ENCODE measurements around the gene MEGF6.

The MEGF6 gene

DNA sequence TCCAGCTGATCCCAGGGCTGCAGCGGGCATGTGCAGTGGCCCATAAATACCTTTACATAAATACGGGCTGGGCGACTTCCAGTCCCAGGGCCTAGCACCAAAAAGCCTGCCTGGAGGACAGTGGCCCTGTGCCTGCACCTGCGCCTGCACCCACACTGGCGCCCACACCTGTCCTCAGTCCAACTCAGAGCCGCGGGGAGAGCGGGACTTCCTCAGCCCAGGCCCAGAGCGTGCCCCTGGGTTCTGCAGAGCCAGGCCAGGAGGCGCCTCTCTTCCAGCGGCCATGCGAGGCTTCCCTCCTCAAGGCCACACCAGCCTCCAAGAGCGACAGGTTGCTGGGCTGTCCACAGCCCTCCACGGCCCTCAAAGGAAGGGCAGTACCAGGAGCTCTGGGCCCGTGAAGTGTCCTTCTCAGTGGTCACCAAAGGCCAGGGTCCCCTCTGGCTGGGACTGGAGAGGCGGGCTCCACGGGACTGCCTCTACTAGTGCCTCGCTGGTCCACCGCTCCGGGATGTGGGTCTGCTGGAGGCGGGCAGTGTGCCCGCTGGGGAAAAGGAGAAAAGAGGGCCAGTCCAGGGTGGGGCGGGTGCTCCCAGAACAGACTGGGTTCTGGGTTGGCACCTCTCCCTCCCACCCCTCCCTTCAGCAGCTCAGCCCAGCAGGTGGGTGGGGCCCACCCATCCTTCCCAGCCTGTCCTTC lies 121.1 kb downstream of the MEGF6 start:
- H3K9me3 ChIP-seq (ENCODE audit: low read depth, low read length): no peaks in the 10 kb centered on the region
- DNase-seq (ENCODE audit: low read depth, low spot score): no peak
- H3K36me3 ChIP-seq (ENCODE audit: insufficient read depth, low read length): no peaks in the 10 kb centered on the region
- H3K4me3 ChIP-seq: no peak overlapping the region
- no peak overlapping the region for H3K9ac ChIP-seq (ENCODE audit: insufficient read length)
- TF ChIP-seq FOXP2 (optimal IDR thresholded peaks at IDR 0.05; ENCODE audit: control extremely low read depth, extremely low read length, insufficient read depth) (no peak), EZH2 (IDR thresholded peaks at IDR 0.05) (no peak), POLR2AphosphoS5 (IDR thresholded peaks at IDR 0.05; ENCODE audit: borderline replicate concordance, low read depth, low read length) (no peak)
- no peak overlapping the region for H3K27ac ChIP-seq

DNA sequence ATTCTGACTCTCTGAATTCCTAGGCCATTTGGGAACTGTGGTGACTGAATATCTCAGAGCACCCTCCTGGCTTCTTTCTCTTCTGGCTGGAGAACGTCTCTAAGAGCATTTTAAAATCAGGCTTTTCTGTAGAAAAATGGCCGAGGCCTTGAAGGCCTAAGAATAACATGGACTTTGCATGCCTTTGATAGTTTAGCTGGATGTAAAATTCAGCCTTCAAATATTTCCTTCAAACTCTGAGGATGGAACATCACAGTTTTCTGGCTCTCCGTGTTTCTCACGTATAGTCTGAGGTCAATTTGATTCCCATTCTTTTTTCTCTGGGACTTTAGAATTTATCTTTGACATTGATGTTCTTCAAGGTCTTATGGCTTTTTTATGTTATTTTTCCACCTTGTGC lies 122.9 kb downstream of the MEGF6 start:
- H3K27ac ChIP-seq: no peak overlapping the region
- H3K4me3 ChIP-seq: no peak overlapping the region
- no peak overlapping the region for H3K9ac ChIP-seq (ENCODE audit: insufficient read length)
- H3K36me3 ChIP-seq (ENCODE audit: insufficient read depth, low read length): no peaks in the 10 kb centered on the region
- TF ChIP-seq POLR2AphosphoS5 (IDR thresholded peaks at IDR 0.05; ENCODE audit: borderline replicate concordance, low read depth, low read length) (no peak), EZH2 (IDR thresholded peaks at IDR 0.05) (no peak), FOXP2 (optimal IDR thresholded peaks at IDR 0.05; ENCODE audit: control extremely low read depth, extremely low read length, insufficient read depth) (no peak)
- no peaks in the 10 kb centered on the region for H3K9me3 ChIP-seq (ENCODE audit: low read depth, low read length)
- DNase-seq (ENCODE audit: low read depth, low spot score): no peak

DNA sequence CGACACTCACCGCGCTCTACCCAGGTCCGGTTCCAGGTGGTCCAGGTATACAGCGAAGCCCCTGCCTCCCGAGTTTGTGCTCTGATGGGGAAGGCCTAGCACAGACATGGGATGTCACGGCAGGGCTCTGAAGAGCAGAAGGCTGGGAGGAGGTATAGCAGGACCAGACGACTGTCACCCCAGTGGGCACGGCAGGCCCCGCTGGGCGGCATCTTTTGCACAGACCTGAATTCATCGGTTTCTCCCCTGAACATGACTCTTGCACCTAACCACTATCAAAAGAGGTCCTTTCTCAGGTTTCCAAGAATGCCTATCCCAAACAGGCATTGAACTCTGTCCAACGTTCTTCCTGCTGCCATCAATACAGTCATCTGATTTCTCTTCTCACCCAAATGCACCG lies 126.3 kb downstream of the MEGF6 start:
- H3K9ac ChIP-seq (ENCODE audit: insufficient read length): no peak overlapping the region
- DNase-seq (ENCODE audit: low read depth, low spot score): no peak
- no peaks in the 10 kb centered on the region for H3K36me3 ChIP-seq (ENCODE audit: insufficient read depth, low read length)
- H3K9me3 ChIP-seq (ENCODE audit: low read depth, low read length): no peaks in the 10 kb centered on the region
- no peak overlapping the region for H3K27ac ChIP-seq
- no peak overlapping the region for H3K4me3 ChIP-seq
- no peak for TF ChIP-seq FOXP2 (optimal IDR thresholded peaks at IDR 0.05; ENCODE audit: control extremely low read depth, extremely low read length, insufficient read depth)
- no peak for TF ChIP-seq POLR2AphosphoS5 (IDR thresholded peaks at IDR 0.05; ENCODE audit: borderline replicate concordance, low read depth, low read length)
- no peak for TF ChIP-seq EZH2 (IDR thresholded peaks at IDR 0.05)

DNA sequence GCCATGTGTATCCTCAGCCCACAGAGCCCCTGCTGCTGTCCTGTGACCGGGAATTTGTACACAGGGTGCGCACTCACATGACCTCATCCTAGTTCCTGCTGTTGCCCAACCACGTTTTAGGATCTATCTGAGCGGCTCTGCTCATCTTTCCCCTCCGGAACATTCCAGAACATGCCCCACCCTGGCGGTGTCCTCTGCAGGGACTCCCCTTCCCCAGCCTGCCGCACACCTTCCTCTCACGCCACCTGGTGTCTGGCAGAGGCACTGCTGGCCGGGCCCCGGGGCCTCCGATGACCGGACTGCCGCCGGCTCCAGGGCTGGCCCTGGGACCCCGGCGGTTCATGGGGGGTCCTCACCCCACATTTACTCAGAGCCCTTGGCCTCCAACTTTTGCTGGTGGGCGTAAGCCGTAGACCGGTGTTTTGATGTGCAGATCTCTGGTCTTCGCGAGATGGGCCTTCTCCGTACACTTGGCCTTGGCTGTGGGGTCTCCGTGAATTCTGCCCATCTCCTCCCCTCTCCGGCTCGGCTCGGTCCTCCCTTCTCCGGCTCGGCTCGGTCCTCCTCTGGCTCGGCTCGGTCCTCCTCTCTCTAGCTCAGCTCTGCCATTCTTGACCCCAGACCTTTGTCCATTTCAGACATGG lies 127.4 kb downstream of the MEGF6 start:
- no peak overlapping the region for H3K27ac ChIP-seq
- no peak overlapping the region for H3K9ac ChIP-seq (ENCODE audit: insufficient read length)
- no peak for DNase-seq (ENCODE audit: low read depth, low spot score)
- no peak overlapping the region for H3K4me3 ChIP-seq
- TF ChIP-seq FOXP2 (optimal IDR thresholded peaks at IDR 0.05; ENCODE audit: control extremely low read depth, extremely low read length, insufficient read depth): no peak
- no peak for TF ChIP-seq POLR2AphosphoS5 (IDR thresholded peaks at IDR 0.05; ENCODE audit: borderline replicate concordance, low read depth, low read length)
- TF ChIP-seq EZH2 (IDR thresholded peaks at IDR 0.05): no peak
- H3K9me3 ChIP-seq (ENCODE audit: low read depth, low read length): no peaks in the 10 kb centered on the region
- no peaks in the 10 kb centered on the region for H3K36me3 ChIP-seq (ENCODE audit: insufficient read depth, low read length)

DNA sequence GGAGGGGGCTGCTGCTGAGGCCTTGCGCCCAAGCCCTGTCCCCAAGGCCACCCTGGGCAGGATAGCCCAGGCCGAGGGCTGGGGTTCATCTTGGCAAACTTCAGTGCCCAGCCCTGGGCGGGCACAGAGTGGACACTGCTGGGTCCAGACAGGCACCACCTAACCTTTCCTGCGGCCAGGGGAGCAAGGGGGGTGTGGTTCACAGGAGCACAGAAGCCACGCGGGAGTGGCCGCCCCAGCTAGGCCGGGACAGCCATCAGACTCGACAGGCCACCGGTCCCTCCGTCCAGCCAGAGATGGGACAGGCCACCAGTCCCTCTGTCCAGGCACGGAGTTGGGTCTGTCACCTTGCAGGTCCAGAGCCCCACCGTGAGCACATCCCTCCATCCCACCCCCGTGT lies 127.9 kb downstream of the MEGF6 start:
- H3K4me3 ChIP-seq: no peak overlapping the region
- H3K9ac ChIP-seq (ENCODE audit: insufficient read length): no peak overlapping the region
- TF ChIP-seq EZH2 (IDR thresholded peaks at IDR 0.05) (no peak), POLR2AphosphoS5 (IDR thresholded peaks at IDR 0.05; ENCODE audit: borderline replicate concordance, low read depth, low read length) (no peak), FOXP2 (optimal IDR thresholded peaks at IDR 0.05; ENCODE audit: control extremely low read depth, extremely low read length, insufficient read depth) (no peak)
- no peak overlapping the region for H3K27ac ChIP-seq
- H3K36me3 ChIP-seq (ENCODE audit: insufficient read depth, low read length): no peaks in the 10 kb centered on the region
- no peak for DNase-seq (ENCODE audit: low read depth, low spot score)
- H3K9me3 ChIP-seq (ENCODE audit: low read depth, low read length): no peaks in the 10 kb centered on the region

DNA sequence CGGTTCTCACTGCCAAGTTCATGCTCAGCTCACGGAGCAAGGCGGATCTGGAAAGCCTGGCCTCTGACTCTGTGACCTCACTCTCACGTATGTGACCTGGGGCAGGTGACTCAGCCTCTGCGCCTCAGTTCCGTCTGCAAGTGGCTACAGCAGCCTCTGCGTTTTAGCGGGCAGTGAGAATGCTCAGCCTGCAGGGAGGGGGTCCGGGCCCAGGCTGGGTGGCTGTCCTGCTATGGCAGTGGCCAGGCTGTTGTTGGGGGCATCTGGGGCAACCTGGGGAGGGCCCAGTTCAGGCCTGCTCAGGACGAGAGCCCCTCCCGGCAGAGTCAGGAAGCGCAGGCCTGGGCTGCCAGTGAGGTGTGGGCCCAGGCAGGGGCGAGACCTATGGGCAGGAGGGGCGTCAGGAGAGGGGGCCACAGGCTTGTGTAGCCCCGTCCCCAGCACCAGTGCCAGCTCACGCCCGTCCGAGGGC lies 128.9 kb downstream of the MEGF6 start:
- Histone ChIP-seq H3K9me3 (ENCODE audit: low read depth, low read length) (no peaks in the 10 kb centered on the region), H3K27ac (no peak overlapping the region), H3K36me3 (ENCODE audit: insufficient read depth, low read length) (no peaks in the 10 kb centered on the region)

DNA sequence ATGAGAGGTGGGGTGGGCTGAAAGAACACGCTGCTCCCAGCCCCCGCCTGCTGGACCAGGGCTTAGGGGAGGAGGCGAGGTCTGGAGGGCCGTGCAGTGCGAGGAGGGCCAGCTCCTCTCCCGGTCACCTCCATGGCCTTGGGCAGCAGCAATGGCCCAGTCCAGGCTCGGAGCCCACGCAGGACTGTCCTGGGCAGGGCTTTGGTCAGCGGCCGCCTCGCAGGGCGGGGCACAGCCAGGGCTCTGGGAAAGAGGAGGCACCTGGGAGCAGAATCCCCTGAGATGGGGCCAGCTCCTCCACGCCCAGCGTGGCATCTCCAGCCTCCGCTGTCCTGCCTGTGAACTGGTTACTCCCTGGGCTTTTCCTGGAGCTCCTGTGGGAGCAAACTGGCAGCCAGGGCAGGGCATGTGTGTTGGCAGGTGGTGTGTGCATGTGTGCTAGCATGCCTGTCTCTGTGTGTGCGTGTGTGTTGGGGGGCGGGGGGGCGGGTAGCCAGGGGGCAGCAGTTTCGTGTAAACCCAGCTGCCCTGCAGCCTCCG lies 129.4 kb downstream of the MEGF6 start:
- no peak overlapping the region for H3K9ac ChIP-seq (ENCODE audit: insufficient read length)
- no peaks in the 10 kb centered on the region for H3K9me3 ChIP-seq (ENCODE audit: low read depth, low read length)
- H3K36me3 ChIP-seq (ENCODE audit: insufficient read depth, low read length): no peaks in the 10 kb centered on the region
- no peak overlapping the region for H3K4me3 ChIP-seq
- no peak overlapping the region for H3K27ac ChIP-seq
- no peak for DNase-seq (ENCODE audit: low read depth, low spot score)
- no peak for TF ChIP-seq FOXP2 (optimal IDR thresholded peaks at IDR 0.05; ENCODE audit: control extremely low read depth, extremely low read length, insufficient read depth)
- no peak for TF ChIP-seq POLR2AphosphoS5 (IDR thresholded peaks at IDR 0.05; ENCODE audit: borderline replicate concordance, low read depth, low read length)
- TF ChIP-seq EZH2 (IDR thresholded peaks at IDR 0.05): no peak

More for the DNA sequence above, 128.9 kb downstream of the MEGF6 start:
- no peak for DNase-seq (ENCODE audit: low read depth, low spot score)
- Histone ChIP-seq H3K4me3 (no peak overlapping the region), H3K9ac (ENCODE audit: insufficient read length) (no peak overlapping the region)
- TF ChIP-seq FOXP2 (optimal IDR thresholded peaks at IDR 0.05; ENCODE audit: control extremely low read depth, extremely low read length, insufficient read depth): no peak

DNA sequence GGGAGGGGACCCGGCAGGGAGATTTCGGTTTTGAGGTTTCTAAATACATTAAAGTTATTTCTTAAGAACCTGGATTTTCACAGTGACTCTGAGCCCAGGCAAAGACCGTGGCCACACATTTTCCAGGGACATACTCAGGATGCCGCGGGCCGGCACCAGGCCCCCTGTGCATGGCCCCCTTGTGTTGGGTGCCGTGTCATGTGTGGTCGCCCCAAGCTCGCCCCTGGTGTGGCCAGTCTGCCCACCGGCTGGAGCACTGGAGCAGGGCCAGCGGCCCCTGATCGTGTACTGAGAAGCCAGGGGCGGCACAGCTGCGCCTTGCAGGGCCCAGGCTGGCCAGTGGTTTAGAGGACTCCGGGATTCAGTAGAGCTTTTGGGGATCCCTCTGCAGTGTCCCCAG lies 130.3 kb downstream of the MEGF6 start:
- Histone ChIP-seq H3K4me3 (no peak overlapping the region), H3K36me3 (ENCODE audit: insufficient read depth, low read length) (no peaks in the 10 kb centered on the region), H3K9me3 (ENCODE audit: low read depth, low read length) (no peaks in the 10 kb centered on the region), H3K9ac (ENCODE audit: insufficient read length) (no peak overlapping the region), H3K27ac (no peak overlapping the region)
- TF ChIP-seq POLR2AphosphoS5 (IDR thresholded peaks at IDR 0.05; ENCODE audit: borderline replicate concordance, low read depth, low read length) (no peak), FOXP2 (optimal IDR thresholded peaks at IDR 0.05; ENCODE audit: control extremely low read depth, extremely low read length, insufficient read depth) (no peak), EZH2 (IDR thresholded peaks at IDR 0.05) (no peak)
- DNase-seq (ENCODE audit: low read depth, low spot score): no peak
